GM12892 (cell line): Measurements from ENCODE around the gene SIK3.

Source experiments
- POLR2A ChIP-seq: IDR thresholded peaks from 2 replicates; pipeline ENCODE4 v1.6.1; 2011; ENCODE audit warnings: low read depth, low read length, control low read depth
- TAF1 ChIP-seq: IDR thresholded peaks from 2 replicates; pipeline ENCODE4 v1.6.1; 2011; ENCODE audit warnings: low read depth, mild to moderate bottlenecking, control low read depth, low read length, borderline replicate concordance

DNA sequence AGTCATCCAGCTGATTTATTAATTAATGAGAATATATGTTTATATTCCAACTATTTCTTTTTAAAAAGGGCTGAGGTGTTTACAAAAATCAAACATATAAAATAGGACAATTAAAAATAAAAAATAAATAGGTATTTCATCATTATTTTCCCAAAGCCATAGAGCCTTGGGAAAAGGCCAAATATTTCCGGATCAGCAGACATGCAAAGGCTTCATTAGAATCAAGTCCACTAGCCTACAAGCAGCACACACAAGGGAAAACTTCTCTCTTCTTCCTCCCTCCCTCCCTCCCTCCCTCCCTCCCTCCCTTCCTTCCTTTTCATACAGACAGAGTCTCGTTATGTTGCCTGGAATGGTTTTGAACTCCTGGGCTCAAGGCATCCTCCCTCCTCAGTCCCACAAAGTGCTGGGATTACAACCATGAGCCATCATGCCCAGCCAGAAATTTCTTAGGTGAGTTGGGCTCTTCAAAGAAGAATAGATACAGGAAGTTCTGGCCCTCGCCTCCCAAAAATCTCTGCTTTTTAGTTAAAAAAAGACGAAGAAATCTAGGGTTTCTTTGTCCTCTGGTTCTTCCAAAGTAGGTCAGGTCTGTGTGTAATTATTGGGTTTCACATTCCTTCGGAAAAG is 121.2 kb downstream of the SIK3 start:
- TF ChIP-seq POLR2A (no peak), TAF1 (no peak)
